Suprapubic skin (tissue), 3 donors: ENCODE results near the gene STK17A.

Experiments used
- POLR2AphosphoS5 ChIP-seq, 3 donors: sonication (generic); formaldehyde crosslinking; IDR thresholded peaks; one replicate each; pipeline ENCODE4 v1.6.1; 2017; ENCODE audit warnings: antibody characterized with exemption in 3 of 3
- TF ChIP-seq, protein P1 (sequence below), 2 donors: fragments of 200-600 bp in 1 of 2; fragments of 450-650 bp in 1 of 2; sonication (generic) in 1 of 2; IDR thresholded peaks; one replicate each; pipeline ENCODE4 v1.5.1; 2016 to 2019; ENCODE audit warnings: antibody characterized with exemption in 2 of 2, mild to moderate bottlenecking in 1 of 2, moderate library complexity in 1 of 2

- TF ChIP-seq, protein P1, sequence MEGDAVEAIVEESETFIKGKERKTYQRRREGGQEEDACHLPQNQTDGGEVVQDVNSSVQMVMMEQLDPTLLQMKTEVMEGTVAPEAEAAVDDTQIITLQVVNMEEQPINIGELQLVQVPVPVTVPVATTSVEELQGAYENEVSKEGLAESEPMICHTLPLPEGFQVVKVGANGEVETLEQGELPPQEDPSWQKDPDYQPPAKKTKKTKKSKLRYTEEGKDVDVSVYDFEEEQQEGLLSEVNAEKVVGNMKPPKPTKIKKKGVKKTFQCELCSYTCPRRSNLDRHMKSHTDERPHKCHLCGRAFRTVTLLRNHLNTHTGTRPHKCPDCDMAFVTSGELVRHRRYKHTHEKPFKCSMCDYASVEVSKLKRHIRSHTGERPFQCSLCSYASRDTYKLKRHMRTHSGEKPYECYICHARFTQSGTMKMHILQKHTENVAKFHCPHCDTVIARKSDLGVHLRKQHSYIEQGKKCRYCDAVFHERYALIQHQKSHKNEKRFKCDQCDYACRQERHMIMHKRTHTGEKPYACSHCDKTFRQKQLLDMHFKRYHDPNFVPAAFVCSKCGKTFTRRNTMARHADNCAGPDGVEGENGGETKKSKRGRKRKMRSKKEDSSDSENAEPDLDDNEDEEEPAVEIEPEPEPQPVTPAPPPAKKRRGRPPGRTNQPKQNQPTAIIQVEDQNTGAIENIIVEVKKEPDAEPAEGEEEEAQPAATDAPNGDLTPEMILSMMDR (IDR thresholded peaks at IDR 0.05) = no peak
- no peak for TF ChIP-seq POLR2AphosphoS5 (IDR thresholded peaks at IDR 0.05)
These were observed 72.7 kb downstream of the STK17A start for GRCh38 chr7:43655584-43655983.
